ENCODE results near the gene RPIA.

RPIA gene

GRCh38 chr2:88738271-88738670 lies 46.8 kb downstream of the RPIA start:
- ATAC-seq: no peak
- TF ChIP-seq ZNF70 (CRISPR knock-in tag; IDR thresholded peaks at IDR 0.05) (no peak), OSR1 (CRISPR knock-in tag; IDR thresholded peaks at IDR 0.05) (no peak), ESRRG (CRISPR knock-in tag; IDR thresholded peaks at IDR 0.05) (no peak), ARNTL (CRISPR knock-in tag; IDR thresholded peaks at IDR 0.05; ENCODE audit: borderline replicate concordance, low read depth) (no peak), PPARA (CRISPR knock-in tag; IDR thresholded peaks at IDR 0.05; ENCODE audit: borderline replicate concordance) (no peak)

- TF ChIP-seq ESRRG (CRISPR knock-in tag; IDR thresholded peaks at IDR 0.05): no peak
- TF ChIP-seq TOX (CRISPR knock-in tag; IDR thresholded peaks at IDR 0.05; ENCODE audit: borderline replicate concordance): no peak
- TF ChIP-seq BACH2 (CRISPR knock-in tag; IDR thresholded peaks at IDR 0.05; ENCODE audit: borderline replicate concordance): no peak
- TF ChIP-seq ZC3H10 (CRISPR knock-in tag; IDR thresholded peaks at IDR 0.05): no peak
- TF ChIP-seq PATZ1 (CRISPR knock-in tag; IDR thresholded peaks at IDR 0.05; ENCODE audit: borderline replicate concordance): no peak
- TF ChIP-seq ZNF8 (CRISPR knock-in tag; IDR thresholded peaks at IDR 0.05): no peak
- TF ChIP-seq TSHZ2 (CRISPR knock-in tag; IDR thresholded peaks at IDR 0.05): no peak
- TF ChIP-seq CREB5 (CRISPR knock-in tag; IDR thresholded peaks at IDR 0.05; ENCODE audit: low read depth): no peak
- TF ChIP-seq ZFP30 (CRISPR knock-in tag; IDR thresholded peaks at IDR 0.05): no peak
- no peak for TF ChIP-seq ZNF565 (CRISPR knock-in tag; conservative IDR thresholded peaks at IDR 0.05; ENCODE audit: low read depth)
- TF ChIP-seq ZFP3 (CRISPR knock-in tag; IDR thresholded peaks at IDR 0.05): no peak
- no peak for TF ChIP-seq TCF4 (CRISPR knock-in tag; IDR thresholded peaks at IDR 0.05; ENCODE audit: borderline replicate concordance)
- TF ChIP-seq SNAI2 (CRISPR knock-in tag; IDR thresholded peaks at IDR 0.05): no peak
- no peak for TF ChIP-seq ARNTL (CRISPR knock-in tag; IDR thresholded peaks at IDR 0.05; ENCODE audit: borderline replicate concordance, low read depth)
- TF ChIP-seq RARB (CRISPR knock-in tag; IDR thresholded peaks at IDR 0.05): no peak
- no peak for TF ChIP-seq CSDC2 (CRISPR knock-in tag; IDR thresholded peaks at IDR 0.05)
- no peak; the same call in none of the 3 replicates for ATAC-seq
These were observed 48.6 kb downstream of the RPIA start for GRCh38 chr2:88739985-88740600.

GRCh38 chr2:88746929-88747490 lies 55.5 kb downstream of the RPIA start:
- no peak for ATAC-seq
- TF ChIP-seq SNAI2 (CRISPR knock-in tag; IDR thresholded peaks at IDR 0.05) (no peak), ZNF70 (CRISPR knock-in tag; IDR thresholded peaks at IDR 0.05) (no peak), TCF4 (CRISPR knock-in tag; IDR thresholded peaks at IDR 0.05; ENCODE audit: borderline replicate concordance) (no peak), ZFP30 (CRISPR knock-in tag; IDR thresholded peaks at IDR 0.05) (no peak), ISL1 (CRISPR knock-in tag; IDR thresholded peaks at IDR 0.05) (no peak)

GRCh38 chr2:88747990-88748389 lies 56.5 kb downstream of the RPIA start:
- TF ChIP-seq ZFP30 (CRISPR knock-in tag; IDR thresholded peaks at IDR 0.05): no peak
- TF ChIP-seq ZC3H10 (CRISPR knock-in tag; IDR thresholded peaks at IDR 0.05): no peak
- no peak for TF ChIP-seq CSRNP3 (CRISPR knock-in tag; IDR thresholded peaks at IDR 0.05)
- TF ChIP-seq POU6F1 (CRISPR knock-in tag; IDR thresholded peaks at IDR 0.05; ENCODE audit: borderline replicate concordance, low read depth): no peak
- ATAC-seq: no peak

Data from SK-N-SH treated with all-trans-retinoic acid at 6 μM for 48 hours (cell line).